ENCODE results near the gene SLC9A5. TPM values are rescaled to one million over a fixed set of nuclear protein-coding genes. Genes with fewer than 3 reads are reported as not detected.

The SLC9A5 gene
- 1.3 TPM for total RNA-seq
- long read RNA-seq, partial matches to known transcripts: 1 of 6 reads
- long read RNA-seq, other reads (novel, unspliced or antisense): 2 of 6 reads

DNA sequence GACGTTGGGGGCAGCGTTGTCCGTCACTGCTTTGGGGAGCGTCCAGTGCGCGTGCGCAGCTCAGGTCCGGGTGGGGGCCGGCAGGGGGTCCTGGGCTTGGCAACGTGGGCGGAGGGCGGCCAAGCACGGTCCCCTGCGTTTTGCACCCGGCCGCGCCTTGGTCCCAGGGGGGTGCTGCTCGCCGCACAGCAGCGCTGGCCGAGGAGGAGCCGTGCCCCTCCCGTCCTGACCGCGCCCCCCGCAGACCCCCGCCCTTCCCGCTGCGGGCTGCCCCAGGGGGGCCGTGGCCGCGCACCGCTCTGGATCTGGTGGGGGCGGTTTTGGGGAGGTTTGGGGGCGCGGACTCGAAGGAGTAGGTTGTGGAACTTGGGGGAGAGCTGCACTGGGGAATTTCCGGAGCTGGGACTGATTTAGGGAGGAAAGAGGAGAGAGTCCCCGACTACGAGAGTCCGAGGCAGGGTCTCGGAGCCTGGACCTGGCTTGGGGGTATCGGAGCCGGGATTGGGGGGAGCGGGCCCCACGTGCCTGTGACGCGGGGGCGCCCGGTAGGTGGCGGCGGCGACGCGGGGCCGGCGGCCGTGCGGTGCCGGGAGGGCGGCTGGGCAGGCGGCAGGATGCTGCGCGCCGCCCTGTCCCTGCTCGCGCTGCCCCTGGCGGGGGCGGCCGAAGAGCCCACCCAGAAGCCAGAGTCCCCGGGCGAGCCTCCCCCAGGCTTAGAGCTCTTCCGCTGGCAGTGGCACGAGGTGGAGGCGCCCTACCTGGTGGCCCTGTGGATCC lies at the start of gene SLC9A5:
Gene SLC9A5, plus strand, starts transcription at position 579 of the 777 bp plus-strand sequence. Its CDS starts 36 bp downstream, at position 615.
- Histone ChIP-seq H3K27me3 (ENCODE audit: low read depth) (peaks cover 15% of the 10 kb centered on the region), H3K4me3 (peak within 1 kb of the TSS; percentile 88), H3K36me3 (no peaks in the 10 kb centered on the region), H3K9me3 (replicated peaks) (no peaks in the 10 kb centered on the region), H3K4me1 (peaks cover 60% of the 10 kb centered on the region), H3K27ac (replicated peaks) (peak within 1 kb of the TSS; percentile 98)
- intact Hi-C loops (cut with micrococcal nuclease): no loop called here
- DNase-seq: peak; percentile 32
- TF ChIP-seq, protein P1, sequence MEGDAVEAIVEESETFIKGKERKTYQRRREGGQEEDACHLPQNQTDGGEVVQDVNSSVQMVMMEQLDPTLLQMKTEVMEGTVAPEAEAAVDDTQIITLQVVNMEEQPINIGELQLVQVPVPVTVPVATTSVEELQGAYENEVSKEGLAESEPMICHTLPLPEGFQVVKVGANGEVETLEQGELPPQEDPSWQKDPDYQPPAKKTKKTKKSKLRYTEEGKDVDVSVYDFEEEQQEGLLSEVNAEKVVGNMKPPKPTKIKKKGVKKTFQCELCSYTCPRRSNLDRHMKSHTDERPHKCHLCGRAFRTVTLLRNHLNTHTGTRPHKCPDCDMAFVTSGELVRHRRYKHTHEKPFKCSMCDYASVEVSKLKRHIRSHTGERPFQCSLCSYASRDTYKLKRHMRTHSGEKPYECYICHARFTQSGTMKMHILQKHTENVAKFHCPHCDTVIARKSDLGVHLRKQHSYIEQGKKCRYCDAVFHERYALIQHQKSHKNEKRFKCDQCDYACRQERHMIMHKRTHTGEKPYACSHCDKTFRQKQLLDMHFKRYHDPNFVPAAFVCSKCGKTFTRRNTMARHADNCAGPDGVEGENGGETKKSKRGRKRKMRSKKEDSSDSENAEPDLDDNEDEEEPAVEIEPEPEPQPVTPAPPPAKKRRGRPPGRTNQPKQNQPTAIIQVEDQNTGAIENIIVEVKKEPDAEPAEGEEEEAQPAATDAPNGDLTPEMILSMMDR (IDR thresholded peaks at IDR 0.05; ENCODE audit: borderline replicate concordance): peak; percentile 38

GRCh38 chr16:67199011-67199807 lies 49.6 kb upstream of the SLC9A5 start, which contains the start of gene ELMO3:
TSS of gene ELMO3 (plus strand) at chr16:67199131. CDS start at chr16:67199327, 196 bp downstream.
- Histone ChIP-seq H3K4me1 (peaks cover 27% of the 10 kb centered on the region), H3K27ac (replicated peaks) (no peak within 1 kb of the TSS), H3K36me3 (peaks cover 75% of the 10 kb centered on the region), H3K9me3 (replicated peaks) (no peaks in the 10 kb centered on the region), H3K27me3 (ENCODE audit: low read depth) (no peaks in the 10 kb centered on the region), H3K4me3 (no peak within 1 kb of the TSS)
- intact Hi-C loops (cut with micrococcal nuclease): no loop called here
- TF ChIP-seq, protein P1 (IDR thresholded peaks at IDR 0.05; ENCODE audit: borderline replicate concordance): peak; percentile 26
- no peak for DNase-seq

DNA sequence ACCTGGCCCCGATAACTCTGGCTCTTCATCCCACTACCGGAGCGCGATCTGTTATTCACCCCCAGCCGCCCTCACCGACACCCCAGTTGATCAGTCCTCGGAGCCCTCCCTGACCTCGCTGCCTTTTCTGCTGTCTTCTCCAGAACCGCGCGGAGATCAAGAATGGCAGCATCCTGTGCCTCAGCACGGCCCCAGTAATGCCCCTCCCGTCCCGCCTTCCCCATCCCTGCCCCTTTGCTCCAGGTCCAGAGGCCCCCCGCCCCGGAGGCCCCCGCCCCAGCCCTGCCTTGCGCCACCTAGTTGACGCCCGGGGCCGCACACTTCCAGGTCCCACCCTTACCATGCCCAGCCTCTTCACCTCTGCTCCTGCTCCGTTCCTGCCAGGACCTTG lies 49.0 kb upstream of the SLC9A5 start:
- H3K27ac ChIP-seq (replicated peaks): no peak overlapping the region
- TF ChIP-seq, protein P1 (IDR thresholded peaks at IDR 0.05; ENCODE audit: borderline replicate concordance): no peak
- intact Hi-C loops (cut with micrococcal nuclease): no loop called here
- H3K36me3 ChIP-seq: peaks cover 69% of the 10 kb centered on the region
- H3K4me1 ChIP-seq: peaks cover 23% of the 10 kb centered on the region
- H3K27me3 ChIP-seq (ENCODE audit: low read depth): no peaks in the 10 kb centered on the region
- DNase-seq: no peak
- H3K4me3 ChIP-seq: no peak overlapping the region
- no peaks in the 10 kb centered on the region for H3K9me3 ChIP-seq (replicated peaks)

GRCh38 chr16:67200491-67200890 lies 48.3 kb upstream of the SLC9A5 start:
- Histone ChIP-seq H3K9me3 (replicated peaks) (no peaks in the 10 kb centered on the region), H3K4me1 (peaks cover 23% of the 10 kb centered on the region), H3K4me3 (no peak overlapping the region), H3K27ac (replicated peaks) (no peak overlapping the region), H3K27me3 (ENCODE audit: low read depth) (no peaks in the 10 kb centered on the region), H3K36me3 (peaks cover 62% of the 10 kb centered on the region)
- intact Hi-C loops (cut with micrococcal nuclease): no loop called here
- DNase-seq: no peak
- TF ChIP-seq, protein P1 (IDR thresholded peaks at IDR 0.05; ENCODE audit: borderline replicate concordance): no peak

All from left ventricle myocardium inferior (tissue), 1 donor.